ENCODE measurements around the gene CASZ1. TPM values are rescaled to one million over a fixed set of nuclear protein-coding genes. Genes with fewer than 3 reads are reported as not detected.

Gene CASZ1
- polyA plus RNA-seq, 1 experiment: 0.06 TPM

DNA sequence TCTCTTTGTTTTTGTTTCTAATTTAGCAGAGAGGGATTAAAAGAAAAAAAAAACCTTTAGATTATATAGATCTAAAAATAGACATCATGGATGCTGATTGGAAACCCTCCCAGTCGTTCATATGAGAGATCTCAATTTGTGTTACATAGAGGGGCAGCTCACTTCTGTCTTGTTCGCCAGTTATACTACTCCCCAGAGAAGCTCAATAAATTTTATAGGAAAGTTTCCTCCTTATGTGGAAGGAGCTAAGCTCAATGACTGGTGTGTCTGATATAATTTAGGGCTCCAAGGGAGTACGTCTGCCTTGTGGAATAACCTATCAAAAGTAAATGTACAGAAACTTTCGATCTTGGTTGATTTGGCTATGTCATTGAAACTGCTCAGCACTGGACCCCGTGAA, 204.1 kb downstream of the CASZ1 start:
- H3K9me3 ChIP-seq (ENCODE audit: control insufficient read depth, insufficient read depth, low read length): no peaks in the 10 kb centered on the region
- H3K4me3 ChIP-seq (ENCODE audit: low read depth, low read length): no peak overlapping the region
- TF ChIP-seq, protein P1, sequence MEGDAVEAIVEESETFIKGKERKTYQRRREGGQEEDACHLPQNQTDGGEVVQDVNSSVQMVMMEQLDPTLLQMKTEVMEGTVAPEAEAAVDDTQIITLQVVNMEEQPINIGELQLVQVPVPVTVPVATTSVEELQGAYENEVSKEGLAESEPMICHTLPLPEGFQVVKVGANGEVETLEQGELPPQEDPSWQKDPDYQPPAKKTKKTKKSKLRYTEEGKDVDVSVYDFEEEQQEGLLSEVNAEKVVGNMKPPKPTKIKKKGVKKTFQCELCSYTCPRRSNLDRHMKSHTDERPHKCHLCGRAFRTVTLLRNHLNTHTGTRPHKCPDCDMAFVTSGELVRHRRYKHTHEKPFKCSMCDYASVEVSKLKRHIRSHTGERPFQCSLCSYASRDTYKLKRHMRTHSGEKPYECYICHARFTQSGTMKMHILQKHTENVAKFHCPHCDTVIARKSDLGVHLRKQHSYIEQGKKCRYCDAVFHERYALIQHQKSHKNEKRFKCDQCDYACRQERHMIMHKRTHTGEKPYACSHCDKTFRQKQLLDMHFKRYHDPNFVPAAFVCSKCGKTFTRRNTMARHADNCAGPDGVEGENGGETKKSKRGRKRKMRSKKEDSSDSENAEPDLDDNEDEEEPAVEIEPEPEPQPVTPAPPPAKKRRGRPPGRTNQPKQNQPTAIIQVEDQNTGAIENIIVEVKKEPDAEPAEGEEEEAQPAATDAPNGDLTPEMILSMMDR (IDR thresholded peaks at IDR 0.05; ENCODE audit: low read depth, low read length): no peak
- H3K27me3 ChIP-seq (ENCODE audit: control insufficient read depth, insufficient read depth, low read length): no peaks in the 10 kb centered on the region
- POLR2A ChIA-PET: no interaction called here
- no peak overlapping the region for H3K27ac ChIP-seq (ENCODE audit: low read depth, low read length)
- DNase-seq (ENCODE audit: low read depth, low spot score): no peak
- CTCF ChIA-PET: no interaction called here

DNA sequence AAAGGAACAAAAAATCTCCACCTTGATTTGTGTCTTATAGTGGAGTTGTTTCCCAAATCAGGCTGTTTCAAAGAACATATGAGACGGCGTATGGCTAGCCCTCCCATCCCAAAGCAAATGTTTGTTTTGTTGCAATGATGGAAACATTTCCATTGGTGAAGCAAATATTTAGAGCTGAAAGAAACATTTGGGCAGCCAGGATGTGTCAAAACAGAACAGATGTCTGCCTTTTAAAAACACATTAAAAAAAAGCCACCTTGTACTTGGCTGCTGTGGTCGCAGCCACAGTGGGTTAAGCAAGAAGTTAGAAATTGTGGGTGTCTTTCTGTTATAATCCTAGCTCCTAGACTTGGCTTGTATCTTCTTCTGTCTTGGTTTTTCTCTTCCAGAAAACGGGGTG, 205.4 kb downstream of the CASZ1 start:
- ChIA-PET POLR2A (no interaction called here), CTCF (interaction anchor here (1.0 kb wide), 1 partner anchor 83 kb away, joined by 4 read pairs; no protein-coding TSS in a partner anchor)
- TF ChIP-seq, protein P1 (IDR thresholded peaks at IDR 0.05; ENCODE audit: low read depth, low read length): no peak
- Histone ChIP-seq H3K4me3 (ENCODE audit: low read depth, low read length) (no peak overlapping the region), H3K27me3 (ENCODE audit: control insufficient read depth, insufficient read depth, low read length) (no peaks in the 10 kb centered on the region), H3K9me3 (ENCODE audit: control insufficient read depth, insufficient read depth, low read length) (no peaks in the 10 kb centered on the region), H3K27ac (ENCODE audit: low read depth, low read length) (no peak overlapping the region)
- DNase-seq (ENCODE audit: low read depth, low spot score): no peak

DNA sequence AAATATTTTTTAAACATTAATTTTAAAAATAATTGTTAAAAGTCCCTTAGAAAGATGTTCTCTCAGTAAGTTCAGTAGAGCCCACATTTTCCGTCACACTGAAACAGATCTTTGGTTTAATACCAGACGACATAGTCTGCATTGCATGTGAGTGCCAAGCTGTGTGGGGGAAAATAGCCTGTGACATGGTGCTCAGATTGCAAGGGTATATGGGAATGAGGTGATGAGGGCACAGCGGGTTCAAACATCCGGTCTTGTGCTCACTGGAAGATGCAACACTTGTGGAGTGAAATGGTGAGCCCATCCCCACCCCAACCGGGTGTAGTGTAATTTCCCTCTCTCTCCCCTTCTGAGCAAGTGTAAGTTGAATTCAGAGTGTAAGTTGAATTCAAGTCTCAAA, 207.4 kb downstream of the CASZ1 start:
- Histone ChIP-seq H3K9me3 (ENCODE audit: control insufficient read depth, insufficient read depth, low read length) (no peaks in the 10 kb centered on the region), H3K27me3 (ENCODE audit: control insufficient read depth, insufficient read depth, low read length) (no peaks in the 10 kb centered on the region)
- CTCF ChIA-PET: no interaction called here

DNA sequence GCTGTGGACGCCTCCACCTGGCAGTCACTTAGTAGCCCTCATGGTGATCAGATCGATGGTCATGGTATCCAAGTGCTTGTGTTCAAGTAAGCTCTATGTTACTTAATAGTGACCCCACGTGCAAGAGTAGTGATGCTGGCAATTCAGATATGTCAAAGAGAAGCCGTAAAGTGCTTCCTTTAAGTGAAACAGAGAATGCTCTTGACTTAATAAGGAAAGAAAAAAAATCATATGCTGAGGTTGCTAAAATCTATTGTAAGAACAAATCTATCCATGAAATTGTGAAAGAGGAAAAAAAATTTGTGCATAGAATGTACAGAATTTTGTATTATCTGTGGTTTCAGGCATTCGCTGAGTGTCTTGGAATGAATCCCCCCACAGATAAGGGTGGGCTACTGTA, 207.8 kb downstream of the CASZ1 start:
- no peak for DNase-seq (ENCODE audit: low read depth, low spot score)
- POLR2A ChIA-PET: no interaction called here
- H3K4me3 ChIP-seq (ENCODE audit: low read depth, low read length): no peak overlapping the region
- TF ChIP-seq, protein P1 (IDR thresholded peaks at IDR 0.05; ENCODE audit: low read depth, low read length): no peak
- no peaks in the 10 kb centered on the region for H3K27me3 ChIP-seq (ENCODE audit: control insufficient read depth, insufficient read depth, low read length)
- CTCF ChIA-PET: no interaction called here
- no peaks in the 10 kb centered on the region for H3K9me3 ChIP-seq (ENCODE audit: control insufficient read depth, insufficient read depth, low read length)
- no peak overlapping the region for H3K27ac ChIP-seq (ENCODE audit: low read depth, low read length)

More for the DNA sequence above, 207.4 kb downstream of the CASZ1 start:
- POLR2A ChIA-PET: no interaction called here
- TF ChIP-seq, protein P1 (IDR thresholded peaks at IDR 0.05; ENCODE audit: low read depth, low read length): no peak
- Histone ChIP-seq H3K27ac (ENCODE audit: low read depth, low read length) (no peak overlapping the region), H3K4me3 (ENCODE audit: low read depth, low read length) (no peak overlapping the region)
- no peak for DNase-seq (ENCODE audit: low read depth, low spot score)

Small RNA genes within 50 kb of the gene (small RNA-seq; reads per million reads assigned to genes)
- not detected for gene RN7SL614P (ENCODE audit: insufficient read length, low read depth)

Other genes with a start within 250 kb of the CASZ1 start
- gene TARDBP, start 216.0 kb upstream of the CASZ1 start, polyA plus RNA-seq (2011; rRNA removed): 148 and 218 TPM in 2 replicates